GM18526 (cell line): ENCODE measurements around the gene GAL3ST3.

Experiments used
- POLR2A ChIP-seq: IDR thresholded peaks from 3 replicates; pipeline ENCODE4 v1.6.1; 2011; ENCODE audit not compliant: insufficient read length; ENCODE audit errors: extremely low read depth

GAL3ST3 gene

GRCh38 chr11:66035653-66036333 is 13.2 kb downstream of the GAL3ST3 start:
- no peak for TF ChIP-seq POLR2A

- TF ChIP-seq POLR2A = no peak
Observed at GRCh38 chr11:66032957-66033735, 15.8 kb downstream of the GAL3ST3 start.

GRCh38 chr11:66026017-66026529 is 22.9 kb downstream of the GAL3ST3 start, which contains the start of gene CATSPER1:
TSS of gene CATSPER1 (minus strand) at chr11:66026479. CDS start at chr11:66026379, 100 bp downstream.
- TF ChIP-seq POLR2A = no peak

- TF ChIP-seq POLR2A = no peak
Observed at GRCh38 chr11:66022401-66023185, 26.4 kb downstream of the GAL3ST3 start.

- TF ChIP-seq POLR2A = no peak
Observed at GRCh38 chr11:66020618-66021357, 28.2 kb downstream of the GAL3ST3 start.

- no peak for TF ChIP-seq POLR2A
Observed at GRCh38 chr11:66020212-66020611, 28.7 kb downstream of the GAL3ST3 start.

GRCh38 chr11:66017321-66017720 is 31.6 kb downstream of the GAL3ST3 start:
- TF ChIP-seq POLR2A = no peak

GRCh38 chr11:66016793-66017177 is 32.2 kb downstream of the GAL3ST3 start:
- no peak for TF ChIP-seq POLR2A

GRCh38 chr11:66015936-66016792 is 32.8 kb downstream of the GAL3ST3 start:
- TF ChIP-seq POLR2A = no peak

GRCh38 chr11:66015454-66015881 is 33.5 kb downstream of the GAL3ST3 start:
- no peak for TF ChIP-seq POLR2A

GRCh38 chr11:66014804-66015453 is 34.0 kb downstream of the GAL3ST3 start:
- TF ChIP-seq POLR2A = no peak

- no peak for TF ChIP-seq POLR2A
Observed at GRCh38 chr11:66013762-66014100, 35.2 kb downstream of the GAL3ST3 start.

GRCh38 chr11:66012946-66013761 is 35.8 kb downstream of the GAL3ST3 start:
- TF ChIP-seq POLR2A = no peak
